Muscle of leg (tissue), 11 donors: ENCODE data around the gene PICK1. TPM values are rescaled to one million over a fixed set of nuclear protein-coding genes. Genes with fewer than 3 reads are reported as not detected.
A peak's percentile ranks its signal among the peaks of the same experiment; 100 is the strongest.

ENCODE experiments used
- DNase-seq: peaks from one replicate; pipeline ENCODE4 v3.0.0; 2013
- H3K27ac ChIP-seq: one replicate; pipeline ENCODE4 v1.5.1; 2013; ENCODE audit warnings: mild to moderate bottlenecking, low read length, control low read depth
- H3K27me3 ChIP-seq: one replicate; pipeline ENCODE4 v1.6.1; 2013; ENCODE audit warnings: low read length; ENCODE audit not compliant: control insufficient read depth, insufficient read depth
- H3K36me3 ChIP-seq: one replicate; pipeline ENCODE4 v1.6.1; 2013; ENCODE audit warnings: low read length; ENCODE audit not compliant: control insufficient read depth, insufficient read depth
- H3K4me1 ChIP-seq: one replicate; pipeline ENCODE4 v1.6.1; 2013; ENCODE audit warnings: low read length; ENCODE audit not compliant: control insufficient read depth, insufficient read depth
- H3K4me3 ChIP-seq: one replicate; pipeline ENCODE4 v1.5.1; 2013; ENCODE audit warnings: low read length, control low read depth
- H3K9me3 ChIP-seq: replicated peaks from 2 replicates; pipeline ENCODE4 v1.6.1; 2013; ENCODE audit warnings: low read depth, low read length; ENCODE audit not compliant: control insufficient read depth
- WGBS: methylation state at CpG from one replicate; pipeline ENCODE4 v1.1.5; 2013; ENCODE audit warnings: missing lambda C conversion rate; ENCODE audit not compliant: insufficient coverage; 5-methylcytosine and 5-hydroxymethylcytosine counted together
- polyA plus RNA-seq, 8 donors: library from polyadenylated mRNA; unstranded; fragments of 120-200 nt; gene quantifications; one replicate each; pipeline versions ENCODE4 v1.2.1 to v1.2.3, GENCODE V29; 2013; ENCODE audit warnings: inconsistent platforms in 1 of 8, low replicate concordance in 1 of 8; ENCODE audit not compliant: insufficient read length in 8 of 8, insufficient read depth in 1 of 8
- total RNA-seq: library from RNA; stranded (reverse); fragments of 120-200 nt; gene quantifications from one replicate; pipeline ENCODE4 v1.2.4, GENCODE V29; 2013

PICK1 gene
- total and polyA plus RNA-seq, 9 donors = 8.8 to 13.1 (median 10.6) TPM

- H3K9me3 ChIP-seq = no peaks in the 10 kb centered on the region
- no peak overlapping the region for H3K27ac ChIP-seq
- H3K4me3 ChIP-seq = peak overlapping the region; percentile 18
- WGBS = 14% methylated on average over 45 of the region's 52 CpGs
- H3K4me1 ChIP-seq = peaks cover 14% of the 10 kb centered on the region
- H3K27me3 ChIP-seq = peaks cover 40% of the 10 kb centered on the region
- no peak for DNase-seq
- peaks cover 9% of the 10 kb centered on the region for H3K36me3 ChIP-seq
Observed at GRCh38 chr22:38081941-38082828, 25.0 kb downstream of the PICK1 start.

DNA sequence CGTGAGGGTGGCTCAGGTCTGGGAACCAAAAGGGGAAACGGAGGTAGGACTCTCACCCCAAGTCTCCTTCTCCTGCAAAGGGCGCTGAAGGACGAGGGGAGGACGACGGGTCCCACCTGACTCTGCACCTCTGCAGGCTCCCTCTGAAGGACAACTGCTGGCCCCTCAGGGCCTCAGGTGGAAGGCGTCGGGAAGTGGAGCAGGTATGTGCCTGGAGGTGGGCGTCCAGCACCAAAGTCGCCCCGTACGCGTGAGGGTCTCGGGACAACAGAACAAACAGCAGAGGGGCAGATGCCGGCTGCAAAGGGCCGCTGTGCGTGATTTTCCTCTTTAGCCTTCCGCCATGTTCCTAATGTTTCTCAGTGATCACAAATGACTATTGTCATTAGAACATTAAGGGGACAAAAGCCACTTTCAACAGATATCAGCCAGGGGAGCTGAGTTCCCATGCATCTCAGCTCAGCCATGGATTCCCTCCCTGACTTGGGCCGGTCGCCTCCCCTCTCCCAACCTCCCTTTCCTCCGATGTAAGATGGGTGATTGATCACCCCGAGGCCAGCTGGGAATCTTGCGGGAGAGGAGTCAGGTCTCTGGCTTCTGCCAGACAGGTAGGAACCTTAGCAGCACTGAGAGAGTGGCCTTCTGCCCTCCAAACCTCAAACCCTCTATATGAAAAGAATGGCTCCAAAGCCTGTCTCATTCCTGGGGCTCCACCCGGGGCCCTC is 25.9 kb downstream of the PICK1 start:
- Histone ChIP-seq H3K27me3 (peaks cover 44% of the 10 kb centered on the region), H3K27ac (no peak overlapping the region), H3K4me3 (no peak overlapping the region), H3K4me1 (peaks cover 14% of the 10 kb centered on the region), H3K36me3 (peaks cover 11% of the 10 kb centered on the region), H3K9me3 (no peaks in the 10 kb centered on the region)
- no peak for DNase-seq
- WGBS = 81% methylated on average over 13 of the region's 24 CpGs

DNA sequence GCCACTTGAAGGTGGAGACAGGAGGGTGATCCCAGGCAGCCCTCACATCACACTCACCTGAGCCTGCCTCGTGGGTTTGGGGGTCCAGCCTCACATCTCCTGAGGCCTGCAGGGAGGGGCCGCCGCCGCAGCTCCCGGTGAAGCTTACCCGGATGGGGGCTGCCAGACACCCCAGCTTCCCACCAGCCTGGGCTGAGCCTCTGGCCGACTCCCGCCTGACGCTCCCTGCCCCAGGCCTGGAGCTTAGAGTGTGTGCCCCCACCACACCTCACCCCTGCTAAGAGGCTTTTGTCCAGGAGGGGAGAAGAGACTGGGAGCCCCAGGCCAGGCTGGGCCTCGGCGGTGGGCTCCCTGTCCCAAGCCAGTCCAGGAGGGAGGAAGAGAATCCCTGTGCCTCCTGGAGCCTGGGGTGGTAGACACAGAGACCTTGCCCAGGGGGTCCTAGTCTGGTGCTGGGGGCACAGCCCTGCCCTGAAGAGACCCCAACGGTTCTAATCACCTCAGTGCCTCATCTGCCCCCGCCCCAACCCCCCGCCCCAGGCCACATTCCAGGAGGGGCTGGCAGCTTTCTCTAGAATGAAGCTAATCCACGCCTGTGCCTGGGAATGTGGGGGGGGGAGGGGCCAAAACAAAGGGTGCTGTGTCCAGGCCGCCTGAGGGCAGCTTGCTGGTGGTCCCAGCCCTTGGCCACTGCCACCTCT is 26.9 kb downstream of the PICK1 start, which contains the start of gene SLC16A8:
TSS of gene SLC16A8 (minus strand) at position 254 of the 701 bp plus-strand sequence. CDS start 1,311 bp downstream, outside the sequence.
- Histone ChIP-seq H3K4me1 (peaks cover 18% of the 10 kb centered on the region), H3K4me3 (no peak within 1 kb of the TSS), H3K27me3 (peaks cover 51% of the 10 kb centered on the region), H3K27ac (no peak within 1 kb of the TSS), H3K36me3 (peaks cover 11% of the 10 kb centered on the region), H3K9me3 (no peaks in the 10 kb centered on the region)
- DNase-seq = no peak
- 70% methylated on average over 4 of the region's 16 CpGs for whole genome bisulfite sequencing

DNA sequence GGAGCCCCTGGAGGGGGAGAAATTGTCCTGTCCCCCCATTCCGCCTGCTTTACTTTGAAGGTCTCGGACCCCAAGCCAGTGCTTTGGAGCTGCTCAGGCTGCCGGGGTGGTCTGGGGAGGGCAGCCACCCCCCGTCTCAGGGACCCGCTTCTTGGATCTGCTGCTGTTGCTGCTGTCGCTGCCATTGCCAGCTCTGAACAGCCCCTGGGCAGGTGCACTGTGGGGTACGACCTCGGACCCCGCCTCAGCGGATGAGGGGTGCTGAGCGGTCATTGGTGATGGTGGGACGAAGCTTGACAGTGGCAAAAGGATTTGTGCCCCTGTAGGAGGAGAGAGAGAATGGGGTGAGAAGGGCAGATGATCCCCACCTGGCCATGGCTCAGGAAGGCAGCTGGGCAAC is 27.9 kb downstream of the PICK1 start:
- Histone ChIP-seq H3K4me3 (no peak overlapping the region), H3K27me3 (peaks cover 52% of the 10 kb centered on the region), H3K36me3 (peaks cover 11% of the 10 kb centered on the region), H3K9me3 (no peaks in the 10 kb centered on the region), H3K4me1 (peaks cover 18% of the 10 kb centered on the region), H3K27ac (no peak overlapping the region)
- WGBS = 85% methylated on average over 12 of the region's 12 CpGs
- no peak for DNase-seq

- Histone ChIP-seq H3K27me3 (peaks cover 50% of the 10 kb centered on the region), H3K27ac (no peak overlapping the region), H3K4me3 (no peak overlapping the region), H3K9me3 (no peaks in the 10 kb centered on the region), H3K36me3 (peaks cover 11% of the 10 kb centered on the region), H3K4me1 (peaks cover 18% of the 10 kb centered on the region)
- 42% methylated on average over 2 of the region's 5 CpGs for WGBS
- no peak for DNase-seq
Observed at GRCh38 chr22:38085501-38085900, 28.3 kb downstream of the PICK1 start.

DNA sequence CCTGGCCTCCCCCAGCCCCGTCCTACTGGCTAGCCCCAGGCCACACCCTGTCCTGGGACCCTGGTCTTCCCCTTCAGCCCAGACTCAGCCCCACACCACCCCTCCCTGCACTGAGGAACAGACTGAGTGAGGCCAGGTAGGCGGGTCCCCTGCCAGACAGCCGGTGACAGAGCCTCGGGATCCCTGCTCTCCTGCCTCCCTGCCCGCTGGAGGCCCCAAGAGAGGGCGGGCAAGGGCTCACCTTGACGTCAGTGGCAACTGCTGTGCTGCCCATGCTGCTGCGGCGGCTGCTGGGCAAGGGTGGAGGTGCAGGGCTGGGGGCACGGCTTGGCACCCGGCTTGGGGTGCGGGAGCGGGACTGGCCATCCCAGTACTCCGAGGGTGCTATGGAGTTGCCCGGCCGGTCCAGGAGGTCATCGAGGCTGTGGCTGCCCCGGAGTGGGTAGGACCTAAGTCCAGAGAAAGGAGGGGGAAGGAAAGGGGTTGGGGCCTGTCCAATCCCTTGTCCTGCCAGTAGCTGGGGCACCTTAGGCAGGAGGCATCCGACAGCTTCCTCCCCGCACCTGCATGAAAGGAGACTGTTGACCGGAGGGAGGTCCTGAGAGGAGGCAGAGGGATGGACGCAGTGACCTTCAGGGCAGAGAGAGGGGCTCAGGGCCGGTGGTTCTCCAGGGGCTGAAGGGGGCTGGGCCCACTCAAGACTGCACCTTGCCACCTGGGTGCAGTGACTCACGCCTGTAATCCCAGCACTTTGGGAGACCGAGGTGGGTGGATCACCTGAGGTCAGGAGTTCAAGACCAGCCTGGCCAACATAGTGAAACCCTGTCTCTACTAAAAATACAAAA is 29.0 kb downstream of the PICK1 start:
- Histone ChIP-seq H3K36me3 (peaks cover 11% of the 10 kb centered on the region), H3K9me3 (no peaks in the 10 kb centered on the region), H3K27ac (no peak overlapping the region), H3K27me3 (peaks cover 46% of the 10 kb centered on the region), H3K4me3 (no peak overlapping the region), H3K4me1 (peaks cover 18% of the 10 kb centered on the region)
- 73% methylated on average over 22 of the region's 25 CpGs for WGBS
- no peak for DNase-seq

DNA sequence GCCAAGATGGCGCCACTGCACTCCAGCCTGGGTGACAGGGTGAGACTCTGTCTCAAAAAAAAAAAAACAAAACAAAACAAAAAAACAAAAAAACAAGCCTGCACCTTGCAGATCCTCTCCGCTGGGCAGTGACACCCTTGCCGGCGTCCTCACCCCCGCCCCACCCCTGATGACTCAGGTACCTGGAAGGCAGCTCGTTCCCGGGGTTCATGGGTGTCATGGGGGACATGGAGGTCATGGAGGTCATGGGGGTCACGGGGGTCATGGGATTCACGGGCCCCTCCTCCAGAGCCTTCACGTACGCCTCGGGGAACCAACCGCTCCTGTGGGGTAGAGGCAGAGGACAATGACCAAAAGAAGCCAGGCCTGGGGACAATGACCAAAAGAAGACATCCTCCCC is 29.7 kb downstream of the PICK1 start:
- no peak overlapping the region for H3K27ac ChIP-seq
- H3K4me1 ChIP-seq = peaks cover 13% of the 10 kb centered on the region
- no peak overlapping the region for H3K4me3 ChIP-seq
- WGBS = 73% methylated on average over 6 of the region's 13 CpGs
- peaks cover 11% of the 10 kb centered on the region for H3K36me3 ChIP-seq
- H3K27me3 ChIP-seq = peaks cover 41% of the 10 kb centered on the region
- H3K9me3 ChIP-seq = no peaks in the 10 kb centered on the region
- DNase-seq = no peak

GRCh38 chr22:38087855-38088254 is 30.7 kb downstream of the PICK1 start:
- peaks cover 32% of the 10 kb centered on the region for H3K27me3 ChIP-seq
- no peaks in the 10 kb centered on the region for H3K9me3 ChIP-seq
- H3K27ac ChIP-seq = no peak overlapping the region
- no peak for DNase-seq
- peaks cover 11% of the 10 kb centered on the region for H3K36me3 ChIP-seq
- H3K4me3 ChIP-seq = no peak overlapping the region
- 84% methylated on average over 11 of the region's 12 CpGs for WGBS
- H3K4me1 ChIP-seq = peaks cover 5% of the 10 kb centered on the region

- H3K27me3 ChIP-seq = peaks cover 22% of the 10 kb centered on the region
- 11% methylated on average over 52 of the region's 85 CpGs for WGBS
Observed at GRCh38 chr22:38088629-38089473, 31.6 kb downstream of the PICK1 start.

More at GRCh38 chr22:38088629-38089473, 31.6 kb downstream of the PICK1 start:
- Histone ChIP-seq H3K36me3 (peaks cover 11% of the 10 kb centered on the region), H3K4me3 (no peak overlapping the region), H3K27ac (no peak overlapping the region), H3K4me1 (peaks cover 5% of the 10 kb centered on the region), H3K9me3 (no peaks in the 10 kb centered on the region)
- no peak for DNase-seq
